ENCODE measurements around the gene GNG13.

Gene GNG13

GRCh38 chr16:813204-813915, 12.8 kb upstream of the GNG13 start:
- peak; percentile 49 for DNase-seq

GRCh38 chr16:808085-808386, 7.5 kb upstream of the GNG13 start:
- no peak for DNase-seq

- peak; percentile 91 for DNase-seq
Measured at GRCh38 chr16:807347-808084, 7.0 kb upstream of the GNG13 start.

- no peak for DNase-seq
Measured at GRCh38 chr16:805474-805873, 4.9 kb upstream of the GNG13 start.

- DNase-seq: no peak
Measured at GRCh38 chr16:804193-805048, 3.9 kb upstream of the GNG13 start.

- no peak for DNase-seq
Measured at GRCh38 chr16:803754-804080, 3.2 kb upstream of the GNG13 start.

GRCh38 chr16:802914-803753, 2.6 kb upstream of the GNG13 start:
- DNase-seq: no peak

- DNase-seq: no peak
Measured at GRCh38 chr16:802461-802860, 1.9 kb upstream of the GNG13 start.

- no peak for DNase-seq
Measured at GRCh38 chr16:801584-802363, 1.2 kb upstream of the GNG13 start.

- DNase-seq: no peak
Measured at GRCh38 chr16:800834-801511, 439 bp upstream of the GNG13 start.

GRCh38 chr16:799111-799947, 1.2 kb downstream of the GNG13 start:
- no peak for DNase-seq

- no peak for DNase-seq
Measured at GRCh38 chr16:798666-799065, 1.9 kb downstream of the GNG13 start.

GRCh38 chr16:797686-798085, 2.8 kb downstream of the GNG13 start:
- no peak for DNase-seq

GRCh38 chr16:797120-797420, 3.5 kb downstream of the GNG13 start:
- DNase-seq: no peak

- no peak for DNase-seq
Measured at GRCh38 chr16:796296-797119, 4.0 kb downstream of the GNG13 start.

GRCh38 chr16:795580-796229, 4.8 kb downstream of the GNG13 start:
- no peak for DNase-seq

- no peak for DNase-seq
Measured at GRCh38 chr16:794853-795466, 5.6 kb downstream of the GNG13 start.

- no peak for DNase-seq
Measured at GRCh38 chr16:794091-794822, 6.3 kb downstream of the GNG13 start.
